Colonic mucosa (tissue), 4 donors: ENCODE data around the gene CST9. TPM values are rescaled to one million over a fixed set of nuclear protein-coding genes. Genes with fewer than 3 reads are reported as not detected.

Experiments
- DNase-seq: peaks from one replicate; pipeline ENCODE4 v3.0.0-alpha.2; 2020
- H3K27ac ChIP-seq: fragments of 200-600 bp; one replicate; pipeline ENCODE4 v1.8.0; 2021
- H3K27me3 ChIP-seq: fragments of 200-600 bp; one replicate; pipeline ENCODE4 v1.8.0; 2021
- H3K36me3 ChIP-seq: fragments of 200-600 bp; one replicate; pipeline ENCODE4 v1.8.0; 2021
- H3K4me1 ChIP-seq: fragments of 200-600 bp; one replicate; pipeline ENCODE4 v1.8.0; 2021; ENCODE audit warnings: mild to moderate bottlenecking
- H3K4me3 ChIP-seq: fragments of 200-600 bp; one replicate; pipeline ENCODE4 v1.8.0; 2021
- H3K9ac ChIP-seq, 2 donors: one replicate each; pipeline ENCODE4 v1.7.0; 2013; ENCODE audit warnings: control low read depth in 2 of 2, low read depth in 2 of 2, low read length in 2 of 2
- H3K9me3 ChIP-seq: fragments of 200-600 bp; one replicate; pipeline ENCODE4 v1.8.0; 2021
- CTCF ChIP-seq: fragments of 200-600 bp; IDR thresholded peaks from one replicate; pipeline ENCODE4 v1.8.0; 2022; ENCODE audit warnings: antibody characterized with exemption, mild to moderate bottlenecking
- intact Hi-C: fragments of 100-400 bp; cut with DNase I; formaldehyde crosslinking; loops from one replicate; pipeline ENCODE4 v1.14.1; 2022
- total RNA-seq, 2 donors: library from RNA; stranded (reverse); fragmentation: NEBNext Ultra II Directional in 1 of 2; extraction: Animal tissue kit (Norgen Biotek cat#: 25700) in 1 of 2; gene quantifications; one replicate each; pipeline ENCODE4 v1.2.1, GENCODE V29; 2021
- donor health status: healthy.
- donor health status: DM: no; HTN: no; CAD: no.
- donor health status: DM: no; HTN: no; CAD: no.

The CST9 gene
- total RNA-seq, 2 donors from 2014 or later: not detected

GRCh38 chr20:23634044-23634801 lies 28.5 kb upstream of the CST9 start:
- no peak overlapping the region for H3K27ac ChIP-seq
- no peak overlapping the region for H3K4me3 ChIP-seq
- no peak for DNase-seq
- no peaks in the 10 kb centered on the region for H3K27me3 ChIP-seq
- no peaks in the 10 kb centered on the region for H3K36me3 ChIP-seq
- no peak for TF ChIP-seq CTCF
- peaks cover 5% of the 10 kb centered on the region for H3K4me1 ChIP-seq
- no peaks in the 10 kb centered on the region for H3K9me3 ChIP-seq
- intact Hi-C loops: no loop called here
- no peak overlapping the region for H3K9ac ChIP-seq

GRCh38 chr20:23632711-23633573 lies 27.2 kb upstream of the CST9 start:
- Histone ChIP-seq H3K27me3 (no peaks in the 10 kb centered on the region), H3K9ac (no peak overlapping the region), H3K4me1 (peaks cover 5% of the 10 kb centered on the region), H3K36me3 (no peaks in the 10 kb centered on the region), H3K4me3 (no peak overlapping the region), H3K9me3 (no peaks in the 10 kb centered on the region), H3K27ac (no peak overlapping the region)
- TF ChIP-seq CTCF: no peak
- intact Hi-C loops: no loop called here
- DNase-seq: no peak

DNA sequence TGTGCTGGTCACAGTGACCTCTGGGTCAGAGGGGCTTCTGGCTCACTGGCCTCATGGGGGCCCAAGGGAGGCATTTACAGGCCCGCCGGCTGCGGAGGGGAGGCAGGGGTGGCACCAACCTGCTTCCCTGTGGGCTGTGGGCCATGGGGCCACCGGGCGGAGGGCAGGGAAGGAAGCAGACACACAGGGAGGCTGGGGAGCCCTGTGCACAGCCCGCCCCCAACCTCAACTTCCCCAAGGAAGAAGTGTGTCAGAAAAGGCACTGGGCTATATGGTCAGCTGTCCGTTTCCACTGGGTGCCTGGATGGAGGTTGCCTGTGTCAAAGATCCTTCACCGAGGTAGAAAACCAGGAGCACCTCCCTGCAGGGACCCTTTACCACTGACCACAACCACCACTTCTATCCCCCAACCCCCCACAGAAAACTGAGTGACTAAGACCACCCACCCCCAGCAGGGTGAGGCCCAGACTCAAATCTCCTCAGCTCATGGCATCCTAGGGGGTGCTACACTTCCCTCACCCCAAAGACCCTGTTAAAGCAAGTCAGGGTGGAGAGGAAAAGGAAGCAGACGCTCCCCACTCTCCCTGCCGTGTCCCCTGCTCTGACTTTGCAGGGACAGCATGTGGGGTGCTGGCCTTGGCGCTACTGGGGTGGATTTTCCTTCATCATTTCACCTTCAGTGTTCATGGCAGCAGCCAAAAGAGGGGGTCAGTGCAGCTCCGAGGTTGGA lies 26.4 kb upstream of the CST9 start:
- intact Hi-C loops: no loop called here
- H3K9ac ChIP-seq: no peak overlapping the region
- H3K4me1 ChIP-seq: peaks cover 5% of the 10 kb centered on the region
- no peak for TF ChIP-seq CTCF
- no peak overlapping the region for H3K27ac ChIP-seq
- no peaks in the 10 kb centered on the region for H3K9me3 ChIP-seq
- no peak for DNase-seq
- no peaks in the 10 kb centered on the region for H3K36me3 ChIP-seq
- no peaks in the 10 kb centered on the region for H3K27me3 ChIP-seq
- no peak overlapping the region for H3K4me3 ChIP-seq

DNA sequence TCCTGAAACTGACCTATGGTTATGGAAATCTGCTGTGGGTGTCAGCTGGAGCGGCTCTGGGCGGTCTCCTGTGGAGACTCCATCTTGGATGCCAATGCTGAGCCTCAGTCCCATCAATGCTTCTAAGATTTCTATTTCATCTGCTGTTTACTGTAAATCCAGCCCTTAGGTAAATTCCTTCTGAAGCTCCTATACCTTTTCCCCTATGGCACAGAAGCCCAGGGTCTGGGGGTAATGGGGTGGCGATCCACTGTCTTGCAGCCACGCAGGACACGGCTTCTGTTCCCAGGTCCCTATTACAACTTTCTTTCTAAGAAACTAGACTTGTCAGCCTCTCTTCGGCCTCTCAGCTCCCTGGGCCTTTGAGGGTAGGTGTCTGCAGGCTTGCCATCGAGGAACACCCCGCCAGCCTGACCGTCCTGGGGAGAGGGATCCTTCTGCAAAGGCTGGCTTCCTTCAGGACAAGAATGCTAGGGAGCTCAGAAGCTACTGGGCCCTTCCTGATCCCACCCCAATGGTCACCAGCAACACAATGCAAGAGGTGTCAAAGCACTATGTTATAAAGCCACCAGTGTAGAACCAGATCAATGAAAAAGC lies 25.6 kb upstream of the CST9 start:
- Histone ChIP-seq H3K4me3 (no peak overlapping the region), H3K27ac (no peak overlapping the region), H3K4me1 (no peaks in the 10 kb centered on the region), H3K27me3 (no peaks in the 10 kb centered on the region), H3K36me3 (no peaks in the 10 kb centered on the region), H3K9me3 (no peaks in the 10 kb centered on the region), H3K9ac (no peak overlapping the region)
- TF ChIP-seq CTCF: no peak
- intact Hi-C loops: no loop called here
- no peak for DNase-seq

DNA sequence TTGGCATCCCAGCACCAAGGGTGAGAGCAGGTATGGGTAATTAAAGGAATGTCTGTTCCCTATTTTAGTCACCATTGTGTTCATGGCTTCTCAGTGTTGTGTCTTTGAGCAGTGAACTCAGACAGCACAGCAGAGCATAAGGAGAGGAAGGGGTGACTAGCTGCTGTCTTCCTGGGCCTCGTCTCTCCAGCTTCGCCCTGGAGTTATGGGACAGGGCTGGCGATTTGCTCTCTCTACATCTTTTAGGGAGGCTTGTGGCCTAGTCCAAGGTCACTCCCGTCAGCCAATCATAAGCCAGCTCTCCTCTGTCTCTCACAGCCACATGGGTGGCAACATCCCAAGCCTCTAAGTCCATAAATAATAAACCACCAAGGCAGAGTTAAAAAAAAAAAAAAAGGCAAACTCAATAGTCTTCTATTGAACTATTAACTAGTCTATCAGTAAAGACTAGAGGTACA lies 24.7 kb upstream of the CST9 start:
- Histone ChIP-seq H3K4me3 (no peak overlapping the region), H3K9me3 (no peaks in the 10 kb centered on the region), H3K4me1 (no peaks in the 10 kb centered on the region), H3K36me3 (no peaks in the 10 kb centered on the region), H3K27ac (peak overlapping the region; percentile 23), H3K27me3 (no peaks in the 10 kb centered on the region), H3K9ac (no peak overlapping the region)
- intact Hi-C loops: no loop called here
- TF ChIP-seq CTCF: no peak
- DNase-seq: no peak
